Liver (tissue), 9 donors: ENCODE data around the gene TGFBR1. TPM values are rescaled to one million over a fixed set of nuclear protein-coding genes. Genes with fewer than 3 reads are reported as not detected.

ENCODE experiments used
- DNase-seq: peaks from one replicate; pipeline ENCODE4 v3.0.0-alpha.2; 2017; ENCODE audit warnings: low spot score
- H3K27ac ChIP-seq, 2 donors: one replicate each; pipeline ENCODE4 v1.7.0; 2013; ENCODE audit warnings: inconsistent platforms in 2 of 2, low read length in 2 of 2, control low read depth in 1 of 2, low read depth in 1 of 2, mild to moderate bottlenecking in 1 of 2
- H3K27me3 ChIP-seq, 4 donors: one replicate each; pipeline versions ENCODE4 v1.6.1 to v1.7.0; 2013; ENCODE audit warnings: low read length in 3 of 4, inconsistent platforms in 1 of 4, mild to moderate bottlenecking in 1 of 4, moderate library complexity in 1 of 4; ENCODE audit not compliant: control insufficient read depth in 4 of 4, insufficient read depth in 4 of 4
- H3K36me3 ChIP-seq, 4 donors: one replicate each; pipeline versions ENCODE4 v1.6.1 to v1.7.0; 2013; ENCODE audit warnings: low read length in 3 of 4, mild to moderate bottlenecking in 3 of 4, low read depth in 1 of 4, moderate library complexity in 1 of 4; ENCODE audit not compliant: control insufficient read depth in 4 of 4, insufficient read depth in 3 of 4
- H3K4me1 ChIP-seq, 4 donors: one replicate each; pipeline versions ENCODE4 v1.6.1 to v1.7.0; 2013; ENCODE audit warnings: low read length in 3 of 4, mild to moderate bottlenecking in 3 of 4, moderate library complexity in 1 of 4; ENCODE audit not compliant: control insufficient read depth in 4 of 4, insufficient read depth in 4 of 4
- H3K4me3 ChIP-seq, 3 donors: one replicate each; pipeline versions ENCODE4 v1.6.1 to v1.7.0; 2013; ENCODE audit warnings: low read length in 3 of 3, control low read depth in 1 of 3, low read depth in 1 of 3, mild to moderate bottlenecking in 1 of 3
- H3K9ac ChIP-seq, 2 donors: one replicate each; pipeline ENCODE4 v1.7.0; 2013; ENCODE audit warnings: low read length in 2 of 2, mild to moderate bottlenecking in 2 of 2, moderate library complexity in 2 of 2, control low read depth in 1 of 2, low read depth in 1 of 2
- H3K9me3 ChIP-seq, 4 donors: one replicate each; pipeline versions ENCODE4 v1.6.1 to v1.7.0; 2013; ENCODE audit warnings: low read length in 3 of 4; ENCODE audit not compliant: control insufficient read depth in 4 of 4
- ATF3 ChIP-seq: IDR thresholded peaks from 2 replicates; pipeline ENCODE4 v1.6.1; 2016; ENCODE audit warnings: antibody characterized with exemption
- CTCF ChIP-seq: fragments of 150-350 bp; IDR thresholded peaks from 2 replicates; pipeline ENCODE4 v1.5.1; 2017; ENCODE audit warnings: improper control_type of control experiment, low read depth, low read length; ENCODE audit not compliant: missing input control
- EGR1 ChIP-seq, 2 donors: IDR thresholded peaks; 2 replicates each; pipeline ENCODE4 v1.6.1; 2016 to 2018; ENCODE audit warnings: antibody characterized with exemption in 2 of 2, low read depth in 2 of 2
- FOXA1 ChIP-seq: IDR thresholded peaks from 2 replicates; pipeline ENCODE4 v1.6.1; 2016; ENCODE audit warnings: antibody characterized with exemption
- FOXA2 ChIP-seq: IDR thresholded peaks from 2 replicates; pipeline ENCODE4 v1.6.1; 2016; ENCODE audit warnings: antibody characterized with exemption
- GABPA ChIP-seq, 2 donors: IDR thresholded peaks in 1 of 2; conservative IDR thresholded peaks in 1 of 2; 2 replicates each; pipeline ENCODE4 v1.6.1; 2016; ENCODE audit warnings: antibody characterized with exemption in 2 of 2, mild to moderate bottlenecking in 1 of 2, moderate library complexity in 1 of 2
- HNF4A ChIP-seq, 2 donors: conservative IDR thresholded peaks; 2 replicates each; pipeline ENCODE4 v1.6.1; 2016; ENCODE audit warnings: antibody characterized with exemption in 2 of 2, mild to moderate bottlenecking in 2 of 2
- HNF4G ChIP-seq: IDR thresholded peaks from 2 replicates; pipeline ENCODE4 v1.6.1; 2016; ENCODE audit warnings: antibody characterized with exemption
- JUND ChIP-seq, 2 donors: IDR thresholded peaks; 2 replicates each; pipeline ENCODE4 v1.6.1; 2016; ENCODE audit warnings: antibody characterized with exemption in 2 of 2
- MAX ChIP-seq: IDR thresholded peaks from 2 replicates; pipeline ENCODE4 v1.6.1; 2016; ENCODE audit warnings: antibody characterized with exemption
- NR2F2 ChIP-seq: IDR thresholded peaks from 2 replicates; pipeline ENCODE4 v1.6.1; 2016; ENCODE audit warnings: antibody characterized with exemption
- RAD21 ChIP-seq, 2 donors: IDR thresholded peaks; 2 replicates each; pipeline ENCODE4 v1.6.1; 2016; ENCODE audit warnings: antibody characterized with exemption in 2 of 2, mild to moderate bottlenecking in 2 of 2
- REST ChIP-seq: IDR thresholded peaks from 2 replicates; pipeline ENCODE4 v1.6.1; 2016; ENCODE audit warnings: antibody characterized with exemption, mild to moderate bottlenecking
- SP1 ChIP-seq: IDR thresholded peaks from 2 replicates; pipeline ENCODE4 v1.6.1; 2018; ENCODE audit warnings: antibody characterized with exemption, mild to moderate bottlenecking
- TAF1 ChIP-seq: conservative IDR thresholded peaks from 2 replicates; pipeline ENCODE4 v1.6.1; 2016; ENCODE audit warnings: antibody characterized with exemption, mild to moderate bottlenecking
- YY1 ChIP-seq: IDR thresholded peaks from 2 replicates; pipeline ENCODE4 v1.6.1; 2016; ENCODE audit warnings: antibody characterized with exemption, mild to moderate bottlenecking
- ZBTB33 ChIP-seq: IDR thresholded peaks from 2 replicates; pipeline ENCODE4 v1.6.1; 2016; ENCODE audit warnings: antibody characterized with exemption
- WGBS: extraction: QIAGEN DNeasy Blood & Tissue Kit; methylation state at CpG from one replicate; pipeline ENCODE4 v1.1.7; 2013; 5-methylcytosine and 5-hydroxymethylcytosine counted together
- polyA plus RNA-seq, 2 donors: library from polyadenylated mRNA; stranded (reverse) in 1 of 2; unstranded in 1 of 2; fragments of 200-250 nt in 1 of 2; fragments of >200 nt in 1 of 2; fragmentation: Nextera tagmentation in 1 of 2; extraction: Ambion mirVana in 1 of 2; gene quantifications; one replicate each; pipeline versions ENCODE4 v1.2.1 to v1.2.3, GENCODE V29; 2013 to 2015
- total RNA-seq, 2 donors: library from RNA; depleted of rRNA; stranded (reverse); fragments of >200 nt; gene quantifications; one replicate each; pipeline ENCODE4 v1.2.3, GENCODE V29; 2014
- donor health status: healthy.
- donor health status: healthy.
- donor health status: healthy.
- donor health status: healthy.
- donor health status: healthy.

Gene TGFBR1
- total and polyA plus RNA-seq, 4 donors, result 3.1 to 18.2 (median 11.0) TPM

- Histone ChIP-seq H3K27ac (no peak overlapping the region), H3K9me3 (no peaks in the 10 kb centered on the region), H3K4me3 (no peak overlapping the region), H3K27me3 (no peaks in the 10 kb centered on the region), H3K36me3 (no peaks in the 10 kb centered on the region), H3K4me1 (no peaks in the 10 kb centered on the region), H3K9ac (no peak overlapping the region)
- DNase-seq, result no peak
- 80% methylated on average over 10 of the region's 10 CpGs for WGBS
- no peak for TF ChIP-seq JUND (IDR thresholded peaks at IDR 0.05)
- no peak for TF ChIP-seq SP1
- TF ChIP-seq FOXA1, result no peak
- TF ChIP-seq FOXA2, result no peak
- TF ChIP-seq RAD21 (IDR thresholded peaks at IDR 0.05), result no peak
- TF ChIP-seq TAF1, result no peak
- TF ChIP-seq REST, result no peak
- no peak for TF ChIP-seq ZBTB33
- no peak for TF ChIP-seq YY1
- TF ChIP-seq GABPA (IDR thresholded peaks at IDR 0.05 in 1 of 2, conservative IDR thresholded peaks at IDR 0.05 in 1 of 2), result no peak
- no peak for TF ChIP-seq MAX
- TF ChIP-seq NR2F2, result no peak
- TF ChIP-seq ATF3, result no peak
- TF ChIP-seq EGR1 (IDR thresholded peaks at IDR 0.05; ENCODE audit: low read depth in 2 of 2), result no peak
- TF ChIP-seq CTCF, result no peak
- no peak for TF ChIP-seq HNF4A (conservative IDR thresholded peaks at IDR 0.05)
- no peak for TF ChIP-seq HNF4G
Observed at GRCh38 chr9:99172124-99173091, 67.5 kb downstream of the TGFBR1 start.
